Thyroid gland (tissue), 4 donors: ENCODE results near the gene CACNB4. TPM values are rescaled to one million over a fixed set of nuclear protein-coding genes. Genes with fewer than 3 reads are reported as not detected.

Source experiments
- DNase-seq, 2 donors: peaks; one replicate each; pipeline ENCODE4 v3.0.0-alpha.2; 2019
- H3K27ac ChIP-seq, 3 donors: fragments of 200-600 bp; sonication (generic); 1 replicate in 2 of 3; 2 replicates in 1 of 3; pipeline ENCODE4 v1.5.1; 2016 to 2019; ENCODE audit warnings: mild to moderate bottlenecking in 1 of 3, moderate library complexity in 1 of 3
- H3K27me3 ChIP-seq: fragments of 200-600 bp; sonication (generic); one replicate; pipeline ENCODE4 v1.5.1; 2019
- H3K36me3 ChIP-seq, 2 donors: fragments of 200-600 bp; sonication (generic); one replicate each; pipeline ENCODE4 v1.5.1; 2016 to 2019
- H3K4me1 ChIP-seq, 2 donors: fragments of 200-600 bp; sonication (generic); one replicate each; pipeline ENCODE4 v1.5.1; 2017 to 2019
- H3K4me3 ChIP-seq, 3 donors: fragments of 200-600 bp; sonication (generic); replicated peaks in 1 of 3; 1 replicate in 2 of 3; 2 replicates in 1 of 3; pipeline ENCODE4 v1.5.1; 2016; ENCODE audit warnings: mild to moderate bottlenecking in 1 of 3
- H3K9me3 ChIP-seq: fragments of 200-600 bp; sonication (generic); one replicate; pipeline ENCODE4 v1.5.1; 2017
- CTCF ChIP-seq, 6 experiments: fragments of 200-600 bp in 3 of 6; fragments of 450-650 bp in 3 of 6; sonication (generic) in 3 of 6; IDR thresholded peaks; one replicate each; pipeline ENCODE4 v1.5.1; 2016 to 2019; ENCODE audit warnings: antibody characterized with exemption in 6 of 6, mild to moderate bottlenecking in 2 of 6, inconsistent platforms in 1 of 6, moderate library complexity in 1 of 6
- POLR2A ChIP-seq, 2 donors: fragments of 450-650 bp; IDR thresholded peaks; one replicate each; pipeline ENCODE4 v1.6.1; 2017; ENCODE audit warnings: antibody characterized with exemption in 2 of 2, mild to moderate bottlenecking in 2 of 2, moderate library complexity in 1 of 2
- WGBS, 2 donors: methylation state at CpG; one replicate each; pipeline ENCODE4 v1.1.5; 2017; 5-methylcytosine and 5-hydroxymethylcytosine counted together
- intact Hi-C: fragments of 100-400 bp; cut with DNase I; formaldehyde crosslinking; loops from one replicate; pipeline ENCODE4 v1.15.1; 2023
- total RNA-seq, 4 donors: library from RNA; depleted of rRNA; stranded (reverse); fragments of >200 nt; gene quantifications; one replicate each; pipeline ENCODE4 v1.2.3, GENCODE V29; 2016

Gene CACNB4
- total RNA-seq, 4 donors from 2014 or later = 3.0 to 3.6 (median 3.2) TPM

DNA sequence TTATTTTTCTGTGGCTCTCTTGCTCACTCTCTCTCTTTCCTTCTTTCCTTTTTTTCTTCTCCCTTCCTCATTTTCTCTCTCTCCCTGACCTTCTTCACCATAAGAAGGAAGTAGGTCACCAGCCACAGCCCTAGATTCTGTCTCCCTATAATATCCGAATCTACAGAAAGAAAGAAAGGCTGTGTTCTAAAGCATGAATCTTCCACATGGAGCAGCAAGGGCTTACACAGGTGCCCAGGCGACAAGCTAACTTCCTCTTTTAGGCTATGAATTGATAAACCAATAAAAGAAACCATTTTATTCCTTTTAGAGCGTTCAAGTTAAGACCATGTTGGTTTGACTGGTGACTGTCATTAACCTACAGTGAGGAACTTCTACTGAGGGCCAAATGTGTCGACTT lies 49.3 kb downstream of the CACNB4 start:
- no peak for DNase-seq
- intact Hi-C loops = no loop called here
- H3K36me3 ChIP-seq = no peaks in the 10 kb centered on the region
- 92 to 93% methylated on average over 4 of the region's 4 CpGs for WGBS, 2 donors
- no peaks in the 10 kb centered on the region for H3K4me1 ChIP-seq
- H3K4me3 ChIP-seq = no peak overlapping the region
- no peaks in the 10 kb centered on the region for H3K9me3 ChIP-seq
- TF ChIP-seq CTCF (IDR thresholded peaks at IDR 0.05) (no peak), POLR2A (IDR thresholded peaks at IDR 0.05) (no peak)
- H3K27me3 ChIP-seq = no peaks in the 10 kb centered on the region
- H3K27ac ChIP-seq = no peak overlapping the region

DNA sequence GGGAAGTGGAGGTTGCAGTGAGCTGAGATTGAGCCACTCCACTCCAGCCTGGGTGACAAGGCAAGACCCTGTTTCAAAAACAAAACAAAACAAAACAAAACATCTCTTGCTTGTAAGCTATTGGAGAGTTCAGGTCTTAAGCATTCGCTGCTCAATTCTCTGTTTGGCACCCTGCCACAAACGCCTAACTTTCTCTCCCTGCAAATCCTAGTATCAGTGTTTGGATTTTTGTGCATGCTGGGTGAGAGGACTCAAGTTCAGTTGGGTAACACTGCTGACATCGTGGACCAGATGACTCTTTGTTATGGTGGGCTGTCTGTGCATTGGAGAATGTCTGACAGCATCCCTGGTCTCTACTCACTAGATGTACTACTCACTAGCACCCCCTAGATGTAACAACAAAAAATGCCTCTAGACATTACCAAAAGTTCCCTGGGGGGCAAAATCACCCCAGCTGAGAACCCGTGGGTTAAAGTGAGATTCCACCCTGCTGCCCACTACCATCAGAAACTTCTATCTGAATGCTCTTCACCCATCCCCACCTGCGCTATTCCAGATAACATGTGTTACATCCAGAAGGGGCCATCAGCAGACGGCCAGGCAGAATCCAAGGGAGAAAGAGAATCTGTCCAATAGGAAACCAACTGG lies 50.9 kb downstream of the CACNB4 start:
- TF ChIP-seq POLR2A (IDR thresholded peaks at IDR 0.05) (no peak), CTCF (IDR thresholded peaks at IDR 0.05) (peak in 1 of 6 experiments; percentile 20)
- Histone ChIP-seq H3K36me3 (no peaks in the 10 kb centered on the region), H3K4me3 (no peak overlapping the region), H3K27me3 (no peaks in the 10 kb centered on the region), H3K27ac (no peak overlapping the region), H3K4me1 (no peaks in the 10 kb centered on the region), H3K9me3 (no peaks in the 10 kb centered on the region)
- intact Hi-C loops = no loop called here
- DNase-seq = peak in 1 of 2 donors; percentile 5
- WGBS, 2 donors = 61 to 70% methylated on average over 6 of the region's 6 CpGs

GRCh38 chr2:152046940-152047339 lies 51.9 kb downstream of the CACNB4 start:
- 81 to 86% methylated on average over 4 of the region's 4 CpGs for WGBS, 2 donors
- intact Hi-C loops = no loop called here
- H3K9me3 ChIP-seq = no peaks in the 10 kb centered on the region

DNA sequence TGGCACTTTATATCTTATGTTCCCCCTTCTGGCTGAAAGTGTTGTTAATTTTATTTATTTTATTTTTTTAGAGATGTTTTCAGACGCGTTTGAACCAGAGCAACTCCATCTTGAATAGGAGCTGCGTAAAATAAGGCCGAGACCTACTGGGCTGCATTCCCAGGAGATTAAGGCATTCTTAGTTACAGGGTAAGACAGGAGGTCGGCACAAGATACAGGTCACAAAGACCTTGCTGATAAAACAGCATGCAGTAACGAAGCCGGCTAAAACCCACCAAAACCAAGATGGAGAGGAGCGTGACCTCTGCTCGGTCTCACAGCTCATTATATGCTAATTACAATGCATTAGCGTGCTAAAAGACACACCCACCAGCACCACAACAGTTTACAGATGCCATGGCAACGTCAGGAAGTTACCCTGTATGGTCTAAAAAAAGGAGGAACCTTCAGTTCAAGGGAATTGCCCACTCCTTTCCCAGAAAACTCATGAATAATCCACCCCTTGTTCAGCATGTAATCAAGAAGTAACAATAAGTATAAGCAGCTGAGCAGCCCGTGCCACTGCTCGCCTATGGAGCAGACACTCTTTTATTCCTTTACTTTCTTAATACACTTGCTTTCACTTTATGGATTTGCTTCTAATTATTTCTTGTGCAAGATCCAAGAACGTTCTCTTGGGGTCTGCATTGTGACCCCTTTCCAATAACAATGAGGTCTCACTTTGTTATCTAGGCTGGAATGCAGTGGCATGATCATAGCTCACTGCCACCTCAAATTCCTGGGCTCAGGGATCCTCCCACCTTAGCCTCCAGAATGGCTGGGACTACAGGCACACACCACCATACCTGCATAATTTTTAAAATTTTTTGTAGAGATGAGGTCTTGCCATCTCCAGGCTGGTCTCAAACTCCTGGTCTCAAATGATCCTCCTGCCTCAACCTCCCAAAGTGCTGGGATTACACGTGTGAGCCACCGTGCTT lies 55.9 kb downstream of the CACNB4 start:
- no peak for TF ChIP-seq POLR2A (IDR thresholded peaks at IDR 0.05)
- TF ChIP-seq CTCF (IDR thresholded peaks at IDR 0.05) = no peak
- WGBS, 2 donors = 74 to 76% methylated on average over 16 of the region's 16 CpGs
- intact Hi-C loops = no loop called here

More at GRCh38 chr2:152046940-152047339, 51.9 kb downstream of the CACNB4 start:
- DNase-seq = no peak
- no peak for TF ChIP-seq CTCF (IDR thresholded peaks at IDR 0.05)
- no peak for TF ChIP-seq POLR2A (IDR thresholded peaks at IDR 0.05)
- no peaks in the 10 kb centered on the region for H3K4me1 ChIP-seq
- no peaks in the 10 kb centered on the region for H3K27me3 ChIP-seq
- H3K36me3 ChIP-seq = no peaks in the 10 kb centered on the region
- no peak overlapping the region for H3K4me3 ChIP-seq
- no peak overlapping the region for H3K27ac ChIP-seq

More for the DNA sequence above, 55.9 kb downstream of the CACNB4 start:
- Histone ChIP-seq H3K27me3 (no peaks in the 10 kb centered on the region), H3K9me3 (no peaks in the 10 kb centered on the region), H3K4me1 (peaks cover 0 to 6% of the 10 kb centered on the region in 2 donors), H3K36me3 (no peaks in the 10 kb centered on the region), H3K27ac (no peak overlapping the region), H3K4me3 (no peak overlapping the region)
- no peak for DNase-seq
